ENCODE results near the gene PARP15.

- no peak for TF ChIP-seq CTCF (conservative IDR thresholded peaks at IDR 0.05; ENCODE audit: low read length)
- TF ChIP-seq EZH2phosphoT487 (IDR thresholded peaks at IDR 0.05; ENCODE audit: borderline replicate concordance, low read depth, low read length), result no peak
Observed at GRCh38 chr3:122581622-122582021, 4.2 kb downstream of the PARP15 start.
